Measurements from ENCODE around the gene CORIN.

Gene CORIN

DNA sequence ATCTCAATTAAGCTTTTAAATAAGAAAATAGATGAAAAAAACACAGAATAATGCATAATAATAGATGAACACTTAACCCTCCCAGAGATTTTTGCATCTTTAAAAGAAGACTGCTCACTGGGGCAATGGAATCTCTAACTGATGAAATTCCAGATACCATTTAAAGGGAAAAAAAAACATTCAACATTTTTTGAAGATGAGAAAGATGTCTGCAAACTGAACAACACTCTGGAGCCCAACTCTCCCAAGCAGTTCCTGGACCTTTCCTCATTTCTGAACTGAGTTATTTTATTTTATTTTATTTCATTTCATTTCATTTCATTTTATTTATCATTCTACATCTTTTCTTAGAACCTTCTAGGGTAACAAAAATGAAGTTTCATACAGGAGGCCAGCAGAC is 90.7 kb downstream of the CORIN start (continued):
- TF ChIP-seq ZNF565 (CRISPR knock-in tag; conservative IDR thresholded peaks at IDR 0.05; ENCODE audit: low read depth): no peak
- no peak for TF ChIP-seq PPARA (CRISPR knock-in tag; IDR thresholded peaks at IDR 0.05; ENCODE audit: borderline replicate concordance)
- TF ChIP-seq RARB (CRISPR knock-in tag; IDR thresholded peaks at IDR 0.05): no peak
- no peak for TF ChIP-seq SNAI2 (CRISPR knock-in tag; IDR thresholded peaks at IDR 0.05)
- no peak for TF ChIP-seq ZFP30 (CRISPR knock-in tag; IDR thresholded peaks at IDR 0.05)
- TF ChIP-seq BACH2 (CRISPR knock-in tag; IDR thresholded peaks at IDR 0.05; ENCODE audit: borderline replicate concordance): no peak
- TF ChIP-seq ZNF70 (CRISPR knock-in tag; IDR thresholded peaks at IDR 0.05): no peak
- TF ChIP-seq CSDC2 (CRISPR knock-in tag; IDR thresholded peaks at IDR 0.05): no peak
- TF ChIP-seq OSR1 (CRISPR knock-in tag; IDR thresholded peaks at IDR 0.05): no peak
- no peak for TF ChIP-seq ESRRG (CRISPR knock-in tag; IDR thresholded peaks at IDR 0.05)

DNA sequence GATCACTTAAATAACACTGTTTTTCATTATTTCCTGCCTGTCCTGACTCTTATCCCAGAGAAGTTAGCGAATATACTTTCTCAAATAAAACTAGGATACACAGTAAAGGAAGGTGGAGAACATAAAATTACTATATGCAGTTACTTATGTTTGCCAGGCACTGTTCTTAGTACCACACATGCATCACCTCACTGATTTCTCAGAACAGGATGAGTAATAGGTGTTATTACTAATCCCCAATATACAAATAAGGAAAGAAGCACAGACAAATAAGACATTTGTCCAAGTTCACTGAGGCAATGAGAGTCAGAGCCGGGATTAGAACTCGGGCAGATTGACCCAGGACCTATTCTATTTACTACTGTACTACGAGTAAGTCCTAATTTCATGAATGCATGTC is 91.7 kb downstream of the CORIN start:
- no peak for ATAC-seq
- no peak for TF ChIP-seq GLIS3 (CRISPR knock-in tag; IDR thresholded peaks at IDR 0.05)
- TF ChIP-seq TOX (CRISPR knock-in tag; IDR thresholded peaks at IDR 0.05; ENCODE audit: borderline replicate concordance): no peak
- TF ChIP-seq ZC3H10 (CRISPR knock-in tag; IDR thresholded peaks at IDR 0.05): no peak
- no peak for TF ChIP-seq ISL1 (CRISPR knock-in tag; IDR thresholded peaks at IDR 0.05)
- TF ChIP-seq, protein P1, sequence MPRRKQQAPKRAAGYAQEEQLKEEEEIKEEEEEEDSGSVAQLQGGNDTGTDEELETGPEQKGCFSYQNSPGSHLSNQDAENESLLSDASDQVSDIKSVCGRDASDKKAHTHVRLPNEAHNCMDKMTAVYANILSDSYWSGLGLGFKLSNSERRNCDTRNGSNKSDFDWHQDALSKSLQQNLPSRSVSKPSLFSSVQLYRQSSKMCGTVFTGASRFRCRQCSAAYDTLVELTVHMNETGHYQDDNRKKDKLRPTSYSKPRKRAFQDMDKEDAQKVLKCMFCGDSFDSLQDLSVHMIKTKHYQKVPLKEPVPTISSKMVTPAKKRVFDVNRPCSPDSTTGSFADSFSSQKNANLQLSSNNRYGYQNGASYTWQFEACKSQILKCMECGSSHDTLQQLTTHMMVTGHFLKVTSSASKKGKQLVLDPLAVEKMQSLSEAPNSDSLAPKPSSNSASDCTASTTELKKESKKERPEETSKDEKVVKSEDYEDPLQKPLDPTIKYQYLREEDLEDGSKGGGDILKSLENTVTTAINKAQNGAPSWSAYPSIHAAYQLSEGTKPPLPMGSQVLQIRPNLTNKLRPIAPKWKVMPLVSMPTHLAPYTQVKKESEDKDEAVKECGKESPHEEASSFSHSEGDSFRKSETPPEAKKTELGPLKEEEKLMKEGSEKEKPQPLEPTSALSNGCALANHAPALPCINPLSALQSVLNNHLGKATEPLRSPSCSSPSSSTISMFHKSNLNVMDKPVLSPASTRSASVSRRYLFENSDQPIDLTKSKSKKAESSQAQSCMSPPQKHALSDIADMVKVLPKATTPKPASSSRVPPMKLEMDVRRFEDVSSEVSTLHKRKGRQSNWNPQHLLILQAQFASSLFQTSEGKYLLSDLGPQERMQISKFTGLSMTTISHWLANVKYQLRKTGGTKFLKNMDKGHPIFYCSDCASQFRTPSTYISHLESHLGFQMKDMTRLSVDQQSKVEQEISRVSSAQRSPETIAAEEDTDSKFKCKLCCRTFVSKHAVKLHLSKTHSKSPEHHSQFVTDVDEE (CRISPR knock-in tag; IDR thresholded peaks at IDR 0.05): no peak
- no peak for TF ChIP-seq ZNF8 (CRISPR knock-in tag; IDR thresholded peaks at IDR 0.05)
- no peak for TF ChIP-seq TCF4 (CRISPR knock-in tag; IDR thresholded peaks at IDR 0.05; ENCODE audit: borderline replicate concordance)
- no peak for TF ChIP-seq BACH2 (CRISPR knock-in tag; IDR thresholded peaks at IDR 0.05; ENCODE audit: borderline replicate concordance)
- TF ChIP-seq, protein P2, sequence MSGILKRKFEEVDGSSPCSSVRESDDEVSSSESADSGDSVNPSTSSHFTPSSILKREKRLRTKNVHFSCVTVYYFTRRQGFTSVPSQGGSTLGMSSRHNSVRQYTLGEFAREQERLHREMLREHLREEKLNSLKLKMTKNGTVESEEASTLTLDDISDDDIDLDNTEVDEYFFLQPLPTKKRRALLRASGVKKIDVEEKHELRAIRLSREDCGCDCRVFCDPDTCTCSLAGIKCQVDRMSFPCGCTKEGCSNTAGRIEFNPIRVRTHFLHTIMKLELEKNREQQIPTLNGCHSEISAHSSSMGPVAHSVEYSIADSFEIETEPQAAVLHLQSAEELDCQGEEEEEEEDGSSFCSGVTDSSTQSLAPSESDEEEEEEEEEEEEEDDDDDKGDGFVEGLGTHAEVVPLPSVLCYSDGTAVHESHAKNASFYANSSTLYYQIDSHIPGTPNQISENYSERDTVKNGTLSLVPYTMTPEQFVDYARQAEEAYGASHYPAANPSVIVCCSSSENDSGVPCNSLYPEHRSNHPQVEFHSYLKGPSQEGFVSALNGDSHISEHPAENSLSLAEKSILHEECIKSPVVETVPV (CRISPR knock-in tag; IDR thresholded peaks at IDR 0.05): no peak
- TF ChIP-seq OSR1 (CRISPR knock-in tag; IDR thresholded peaks at IDR 0.05): no peak
- TF ChIP-seq ZNF565 (CRISPR knock-in tag; conservative IDR thresholded peaks at IDR 0.05; ENCODE audit: low read depth): no peak
- no peak for TF ChIP-seq CSDC2 (CRISPR knock-in tag; IDR thresholded peaks at IDR 0.05)
- no peak for TF ChIP-seq ZNF70 (CRISPR knock-in tag; IDR thresholded peaks at IDR 0.05)
- TF ChIP-seq ARNTL (CRISPR knock-in tag; IDR thresholded peaks at IDR 0.05; ENCODE audit: borderline replicate concordance, low read depth): no peak
- TF ChIP-seq, protein P3, sequence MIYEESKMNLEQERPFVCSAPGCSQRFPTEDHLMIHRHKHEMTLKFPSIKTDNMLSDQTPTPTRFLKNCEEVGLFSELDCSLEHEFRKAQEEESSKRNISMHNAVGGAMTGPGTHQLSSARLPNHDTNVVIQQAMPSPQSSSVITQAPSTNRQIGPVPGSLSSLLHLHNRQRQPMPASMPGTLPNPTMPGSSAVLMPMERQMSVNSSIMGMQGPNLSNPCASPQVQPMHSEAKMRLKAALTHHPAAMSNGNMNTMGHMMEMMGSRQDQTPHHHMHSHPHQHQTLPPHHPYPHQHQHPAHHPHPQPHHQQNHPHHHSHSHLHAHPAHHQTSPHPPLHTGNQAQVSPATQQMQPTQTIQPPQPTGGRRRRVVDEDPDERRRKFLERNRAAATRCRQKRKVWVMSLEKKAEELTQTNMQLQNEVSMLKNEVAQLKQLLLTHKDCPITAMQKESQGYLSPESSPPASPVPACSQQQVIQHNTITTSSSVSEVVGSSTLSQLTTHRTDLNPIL (CRISPR knock-in tag; IDR thresholded peaks at IDR 0.05; ENCODE audit: low read depth): no peak
- TF ChIP-seq RARB (CRISPR knock-in tag; IDR thresholded peaks at IDR 0.05): no peak

DNA sequence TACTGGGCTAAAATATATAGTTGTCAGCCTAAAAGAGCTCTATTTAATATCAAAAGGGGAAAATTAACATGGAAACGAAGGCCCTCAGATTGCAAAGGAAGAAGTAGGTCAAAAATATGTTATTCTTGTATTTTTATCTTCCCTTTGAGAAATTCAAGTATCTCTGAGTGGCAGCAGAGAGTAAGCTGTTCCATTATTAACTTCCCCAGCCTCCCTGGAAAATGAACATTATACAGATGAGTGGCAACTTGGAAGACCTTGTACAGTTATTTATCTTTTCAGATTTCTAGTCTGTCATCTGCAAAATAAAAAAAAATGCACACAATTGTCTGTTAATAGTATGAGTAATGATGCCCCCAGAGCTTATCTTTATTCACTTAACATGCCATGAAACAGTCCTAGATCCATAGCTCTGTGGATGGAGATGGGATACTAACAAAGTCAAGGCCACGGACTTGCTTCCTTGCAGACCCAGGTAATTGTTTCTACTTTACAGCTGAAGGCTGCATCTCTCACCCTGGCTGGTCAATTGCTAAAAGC is 93.0 kb downstream of the CORIN start:
- TF ChIP-seq, protein P3 (CRISPR knock-in tag; IDR thresholded peaks at IDR 0.05; ENCODE audit: low read depth): no peak
- TF ChIP-seq ISL1 (CRISPR knock-in tag; IDR thresholded peaks at IDR 0.05): peak; percentile 61
- TF ChIP-seq, protein P1 (CRISPR knock-in tag; IDR thresholded peaks at IDR 0.05): 0 out of 2 replicates have a peak, but pooled peaks have one; percentile 22
- no peak; the same call in 2 of the 3 replicates for ATAC-seq

All from SK-N-SH treated with all-trans-retinoic acid at 6 μM for 48 hours (cell line).